Mucosa of descending colon (tissue), 3 donors: ENCODE results near the gene NME7. TPM values are rescaled to one million over a fixed set of nuclear protein-coding genes. Genes with fewer than 3 reads are reported as not detected.

ENCODE experiments used
- ATAC-seq: fragments of 200-7000 bp; cut with Tn5 transposase; one replicate; pipeline ENCODE4 v1.9.1; 2020; ENCODE audit warnings: mild to moderate bottlenecking, moderate library complexity
- DNase-seq, 3 donors: peaks; one replicate each; pipeline ENCODE4 v3.0.0-alpha.2; 2020
- H3K36me3 ChIP-seq: fragments of 200-600 bp; one replicate; pipeline ENCODE4 v1.8.0; 2021; ENCODE audit warnings: low read depth, mild to moderate bottlenecking
- H3K4me1 ChIP-seq: fragments of 200-600 bp; one replicate; pipeline ENCODE4 v1.8.0; 2021; ENCODE audit warnings: low read depth, mild to moderate bottlenecking
- H3K4me3 ChIP-seq: fragments of 200-600 bp; one replicate; pipeline ENCODE4 v1.8.0; 2021; ENCODE audit warnings: mild to moderate bottlenecking
- H3K9me3 ChIP-seq: fragments of 200-600 bp; one replicate; pipeline ENCODE4 v1.8.0; 2021; ENCODE audit warnings: mild to moderate bottlenecking
- CTCF ChIP-seq: fragments of 200-600 bp; IDR thresholded peaks from one replicate; pipeline ENCODE4 v1.8.0; 2022; ENCODE audit warnings: antibody characterized with exemption, mild to moderate bottlenecking
- intact Hi-C, 2 donors: fragments of 100-400 bp; cut with DNase I in 1 of 2; cut with micrococcal nuclease in 1 of 2; formaldehyde crosslinking; loops; one replicate each; pipeline versions ENCODE4 v1.11.0 to v1.11.1; 2022; cut with DNase I, micrococcal nuclease
- total RNA-seq, 3 donors: library from RNA; stranded (reverse); fragmentation: NEBNext Ultra II Directional in 2 of 3; extraction: Animal tissue kit (Norgen Biotek cat#: 25700) in 2 of 3; gene quantifications; one replicate each; pipeline versions ENCODE4 v1.2.1 to v1.2.4, GENCODE V29; 2021 to 2023
- donor health status: DM: no; HTN: no; CAD: no; lungs with moderate emphysema.
- donor health status: DM: no; HTN: no; CAD: no.
- donor health status: DM: no; HTN: yes; CAD: no.

The NME7 gene
- total RNA-seq, 3 donors from 2014 or later: 6.4 to 15.6 (median 7.2) TPM

- intact Hi-C loops: no loop called here
- Histone ChIP-seq H3K36me3 (no peaks in the 10 kb centered on the region), H3K4me1 (peaks cover 14% of the 10 kb centered on the region), H3K9me3 (peaks cover 3% of the 10 kb centered on the region), H3K4me3 (peak overlapping the region; percentile 33)
- DNase-seq (peak in 1 of 3 donors; percentile 24), ATAC-seq (no peak)
- TF ChIP-seq CTCF: no peak
Observed at GRCh38 chr1:169367096-169367685, 406 bp downstream of the NME7 start.

DNA sequence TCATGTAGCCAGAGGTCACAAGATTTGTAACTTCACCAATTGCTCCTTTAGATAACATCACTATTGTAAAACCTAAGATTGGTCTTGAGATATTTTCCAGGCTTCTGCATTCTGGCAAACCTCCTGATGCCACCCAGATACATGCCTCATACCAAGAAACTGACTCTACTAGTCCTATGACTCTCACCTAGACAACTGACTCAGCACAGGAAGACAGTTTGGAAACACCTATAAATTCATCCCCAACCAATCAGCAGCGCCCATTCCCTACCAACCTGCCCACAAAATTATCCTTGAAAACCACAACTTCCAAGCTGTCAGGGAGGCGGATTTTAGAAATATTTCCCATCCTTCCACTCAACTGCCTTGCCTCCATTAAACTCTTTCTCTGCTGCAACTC, 2.6 kb downstream of the NME7 start:
- intact Hi-C loops: no loop called here
- DNase-seq (no peak), ATAC-seq (no peak)
- Histone ChIP-seq H3K36me3 (no peaks in the 10 kb centered on the region), H3K4me3 (no peak overlapping the region), H3K4me1 (peaks cover 14% of the 10 kb centered on the region), H3K9me3 (peaks cover 3% of the 10 kb centered on the region)
- no peak for TF ChIP-seq CTCF

DNA sequence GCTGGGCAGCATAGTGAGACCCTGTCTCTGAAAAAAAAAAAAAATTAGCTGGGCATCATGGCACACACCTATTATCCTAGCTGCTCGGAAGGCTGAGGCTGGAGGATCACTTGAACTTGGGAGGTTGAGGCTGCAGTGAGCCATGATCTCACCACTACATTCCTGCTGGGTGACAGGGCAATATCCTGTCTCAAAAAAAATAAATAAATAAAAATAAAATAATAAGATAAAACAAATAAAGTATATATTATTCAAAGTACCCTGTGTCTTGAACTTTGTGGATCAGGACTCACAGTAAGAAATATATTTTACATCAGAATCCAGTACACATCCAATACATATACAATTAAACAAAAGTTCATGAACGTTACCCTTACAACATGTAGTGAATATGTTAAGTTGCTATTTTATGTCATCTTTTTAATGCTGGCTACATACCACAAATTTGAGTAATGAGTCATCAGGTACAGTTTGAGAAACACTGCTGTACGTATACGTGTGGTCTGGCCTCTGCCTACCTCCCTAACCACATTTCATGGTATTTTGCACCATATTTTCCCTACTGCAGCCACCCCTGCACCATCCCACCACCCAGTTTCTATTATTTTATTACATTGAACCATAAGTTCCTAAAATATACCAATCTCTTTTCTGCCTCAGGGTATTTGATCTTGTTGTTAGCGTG, 4.4 kb downstream of the NME7 start:
- H3K4me1 ChIP-seq: peaks cover 7% of the 10 kb centered on the region
- ATAC-seq: no peak
- H3K4me3 ChIP-seq: no peak overlapping the region
- no peak for DNase-seq
- TF ChIP-seq CTCF: no peak
- H3K36me3 ChIP-seq: no peaks in the 10 kb centered on the region
- intact Hi-C loops: no loop called here
- H3K9me3 ChIP-seq: peaks cover 3% of the 10 kb centered on the region

DNA sequence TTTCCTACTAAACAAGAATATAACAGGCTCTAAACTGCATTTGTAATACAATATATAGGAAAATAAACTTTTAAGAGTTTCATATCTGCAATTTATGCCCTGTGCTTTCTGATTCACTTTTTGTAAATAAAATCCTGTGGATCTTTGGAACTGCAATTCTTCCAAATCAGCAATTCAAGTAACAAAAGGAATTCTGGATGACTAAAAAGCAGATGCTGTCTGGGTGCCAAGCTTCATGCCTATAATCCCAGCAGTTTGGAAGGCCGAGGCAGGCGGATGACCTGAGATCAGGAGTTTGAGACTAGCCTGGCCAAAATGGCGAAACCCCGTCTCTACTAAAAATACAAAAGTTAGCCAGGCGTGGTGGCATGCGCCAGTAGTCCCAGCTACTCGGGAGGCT, 6.3 kb downstream of the NME7 start:
- Histone ChIP-seq H3K9me3 (peaks cover 3% of the 10 kb centered on the region), H3K36me3 (no peaks in the 10 kb centered on the region), H3K4me1 (no peaks in the 10 kb centered on the region), H3K4me3 (no peak overlapping the region)
- intact Hi-C loops: no loop called here
- no peak for TF ChIP-seq CTCF
- DNase-seq: no peak
- no peak for ATAC-seq

- no peak overlapping the region for H3K4me3 ChIP-seq
- intact Hi-C loops: no loop called here
- DNase-seq (no peak), ATAC-seq (no peak)
- H3K9me3 ChIP-seq: peaks cover 3% of the 10 kb centered on the region
- no peak for TF ChIP-seq CTCF
- no peaks in the 10 kb centered on the region for H3K4me1 ChIP-seq
- H3K36me3 ChIP-seq: no peaks in the 10 kb centered on the region
Observed at GRCh38 chr1:169360415-169360814, 7.2 kb downstream of the NME7 start.
